A172 (cell line): ENCODE data around the gene MUC3A. TPM values are rescaled to one million over a fixed set of nuclear protein-coding genes. Genes with fewer than 3 reads are reported as not detected.
"Not testable (repeated sequence)": the region's sequence is repeated elsewhere in the genome, so short reads cannot be mapped to it uniquely, and the experiment has no call there.

Experiments used
- DNase-seq: peaks from one replicate; pipeline ENCODE4 v3.0.0-alpha.2; 2015; ENCODE audit warnings: low spot score
- total RNA-seq: library from RNA; depleted of rRNA; stranded (reverse); fragments of >200 nt; shearing (Covaris generic); gene quantifications from 2 replicates; pipeline ENCODE4 v1.2.3, GENCODE V29; 2014; rRNA removed

Gene MUC3A, protein sequence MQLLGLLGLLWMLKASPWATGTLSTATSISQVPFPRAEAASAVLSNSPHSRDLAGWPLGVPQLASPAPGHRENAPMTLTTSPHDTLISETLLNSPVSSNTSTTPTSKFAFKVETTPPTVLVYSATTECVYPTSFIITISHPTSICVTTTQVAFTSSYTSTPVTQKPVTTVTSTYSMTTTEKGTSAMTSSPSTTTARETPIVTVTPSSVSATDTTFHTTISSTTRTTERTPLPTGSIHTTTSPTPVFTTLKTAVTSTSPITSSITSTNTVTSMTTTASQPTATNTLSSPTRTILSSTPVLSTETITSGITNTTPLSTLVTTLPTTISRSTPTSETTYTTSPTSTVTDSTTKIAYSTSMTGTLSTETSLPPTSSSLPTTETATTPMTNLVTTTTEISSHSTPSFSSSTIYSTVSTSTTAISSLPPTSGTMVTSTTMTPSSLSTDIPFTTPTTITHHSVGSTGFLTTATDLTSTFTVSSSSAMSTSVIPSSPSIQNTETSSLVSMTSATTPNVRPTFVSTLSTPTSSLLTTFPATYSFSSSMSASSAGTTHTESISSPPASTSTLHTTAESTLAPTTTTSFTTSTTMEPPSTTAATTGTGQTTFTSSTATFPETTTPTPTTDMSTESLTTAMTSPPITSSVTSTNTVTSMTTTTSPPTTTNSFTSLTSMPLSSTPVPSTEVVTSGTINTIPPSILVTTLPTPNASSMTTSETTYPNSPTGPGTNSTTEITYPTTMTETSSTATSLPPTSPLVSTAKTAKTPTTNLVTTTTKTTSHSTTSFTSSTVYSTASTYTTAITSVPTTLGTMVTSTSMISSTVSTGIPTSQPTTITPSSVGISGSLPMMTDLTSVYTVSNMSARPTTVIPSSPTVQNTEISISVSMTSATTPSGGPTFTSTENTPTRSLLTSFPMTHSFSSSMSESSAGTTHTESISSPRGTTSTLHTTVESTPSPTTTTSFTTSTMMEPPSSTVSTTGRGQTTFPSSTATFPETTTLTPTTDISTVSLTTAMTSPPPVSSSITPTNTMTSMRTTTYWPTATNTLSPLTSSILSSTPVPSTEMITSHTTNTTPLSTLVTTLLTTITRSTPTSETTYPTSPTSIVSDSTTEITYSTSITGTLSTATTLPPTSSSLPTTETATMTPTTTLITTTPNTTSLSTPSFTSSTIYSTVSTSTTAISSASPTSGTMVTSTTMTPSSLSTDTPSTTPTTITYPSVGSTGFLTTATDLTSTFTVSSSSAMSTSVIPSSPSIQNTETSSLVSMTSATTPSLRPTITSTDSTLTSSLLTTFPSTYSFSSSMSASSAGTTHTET (N-terminal part only)
- not detected in 2 replicates for total RNA-seq

DNA sequence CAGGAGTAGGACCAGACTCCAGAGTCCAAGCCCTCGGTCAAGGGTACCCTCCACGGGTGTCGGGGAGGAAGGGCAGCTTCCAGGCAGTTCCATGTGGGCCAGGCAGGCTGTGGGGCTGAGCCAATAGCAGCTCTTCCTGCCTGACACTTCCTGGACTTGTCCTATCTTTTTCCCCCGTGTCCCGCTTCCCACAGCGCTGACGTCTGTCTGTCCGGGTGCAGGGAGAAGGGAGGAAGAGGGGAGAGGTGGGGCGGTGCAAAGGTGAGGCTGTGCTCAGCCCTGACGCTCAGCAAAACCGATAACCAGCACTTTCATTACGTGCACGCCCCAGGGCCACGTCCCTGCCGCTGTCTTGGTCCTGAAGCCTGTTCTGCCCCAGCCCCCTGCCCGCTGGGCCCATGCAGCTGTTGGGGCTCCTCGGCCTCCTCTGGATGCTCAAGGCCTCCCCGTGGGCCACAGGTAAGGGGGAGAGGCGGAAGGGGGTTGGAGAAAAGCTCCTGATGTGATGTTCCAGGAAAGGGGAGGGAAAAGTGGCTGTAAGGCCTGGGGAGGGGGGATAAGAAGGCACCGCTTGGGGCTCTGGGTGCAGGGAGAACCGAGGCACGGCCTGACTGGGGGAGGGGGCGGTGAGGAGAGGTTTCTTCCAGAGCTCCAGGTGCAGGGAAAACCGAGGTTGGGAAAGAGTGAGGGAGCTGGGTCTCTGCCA lies at the start of gene MUC3A:
Gene MUC3A (plus strand): TSS at position 308 of the 706 bp plus-strand sequence. CDS start 91 bp downstream, at position 399.
- DNase-seq = no peak

DNA sequence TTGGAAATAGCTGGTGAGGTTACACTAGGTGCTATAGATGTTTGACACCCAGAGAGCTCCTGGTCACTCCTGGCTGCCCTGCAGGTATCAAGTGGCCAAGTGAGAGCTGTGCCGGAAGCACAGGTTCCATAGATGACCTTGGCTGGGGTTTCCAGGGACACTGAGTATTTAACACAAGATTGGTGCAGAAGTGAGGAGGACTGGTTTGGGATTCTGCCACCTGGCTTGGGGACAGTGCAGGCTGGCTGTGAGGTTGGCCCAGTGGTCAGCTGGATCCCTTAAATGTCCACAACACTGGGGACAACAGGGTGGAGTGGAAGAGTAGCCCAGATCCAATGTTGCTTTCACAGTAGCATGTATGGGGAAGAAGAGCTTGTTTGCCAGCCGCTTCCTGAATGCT lies 48.4 kb upstream of the MUC3A start:
- no peak for DNase-seq

DNA sequence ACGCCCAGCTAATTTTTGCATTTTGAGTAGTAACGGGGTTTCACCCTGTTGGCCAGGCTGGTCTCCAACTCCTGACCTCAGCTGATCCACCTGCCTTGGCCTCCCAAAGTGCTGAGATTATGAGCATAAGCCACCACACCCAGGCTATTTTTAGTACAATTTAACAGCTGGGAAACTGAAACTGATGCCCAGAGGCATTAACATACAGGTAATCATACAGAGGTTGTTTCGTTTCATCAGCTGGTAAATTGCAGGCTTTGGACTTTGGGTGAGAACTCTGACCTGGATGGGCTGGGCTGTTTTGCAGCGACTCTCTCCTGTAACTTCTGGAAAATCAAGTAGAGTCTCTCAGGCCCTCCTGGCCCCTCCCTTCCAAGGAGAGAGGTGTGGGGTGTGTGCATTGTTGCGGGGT lies 47.4 kb upstream of the MUC3A start:
- DNase-seq = no peak

DNA sequence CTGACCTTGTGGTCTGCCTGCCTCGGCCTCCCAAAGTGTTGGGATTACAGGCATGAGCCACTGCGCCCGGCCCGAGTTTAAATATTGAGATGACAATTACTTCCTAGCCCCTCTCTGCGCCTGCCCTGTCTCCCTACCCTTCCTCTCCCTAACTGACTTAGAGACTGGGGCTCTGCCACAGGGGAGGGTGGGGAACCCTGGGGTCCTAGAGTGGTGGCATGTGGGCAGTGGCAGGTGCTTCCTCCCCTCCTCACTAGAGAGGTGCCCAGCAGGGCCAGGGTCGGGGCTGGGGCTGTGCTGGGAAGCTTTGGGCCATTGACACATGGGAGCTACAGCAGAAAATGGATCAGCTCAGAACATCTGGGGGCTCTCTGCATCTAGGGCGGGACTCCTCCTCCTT lies 46.7 kb upstream of the MUC3A start:
- no peak for DNase-seq

DNA sequence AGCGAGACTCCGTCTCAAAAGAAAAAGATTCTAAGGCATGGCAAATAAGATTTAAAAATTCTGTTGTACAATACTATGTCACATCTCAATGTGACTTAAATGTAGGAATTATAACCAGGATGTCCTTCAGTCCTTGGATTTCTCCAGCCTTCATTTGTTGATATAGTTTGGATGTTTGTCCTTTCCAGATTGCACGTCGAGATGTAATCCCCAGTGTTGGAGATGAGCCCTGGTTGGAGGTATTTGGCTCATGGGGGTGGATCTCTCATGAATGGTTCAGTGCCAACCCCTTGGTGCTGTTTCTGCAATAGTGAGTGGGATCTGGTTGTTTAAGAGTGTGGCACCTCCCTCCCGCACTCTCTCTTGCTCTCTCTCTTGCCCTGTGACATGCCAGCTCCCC lies 40.8 kb upstream of the MUC3A start:
- no peak for DNase-seq

DNA sequence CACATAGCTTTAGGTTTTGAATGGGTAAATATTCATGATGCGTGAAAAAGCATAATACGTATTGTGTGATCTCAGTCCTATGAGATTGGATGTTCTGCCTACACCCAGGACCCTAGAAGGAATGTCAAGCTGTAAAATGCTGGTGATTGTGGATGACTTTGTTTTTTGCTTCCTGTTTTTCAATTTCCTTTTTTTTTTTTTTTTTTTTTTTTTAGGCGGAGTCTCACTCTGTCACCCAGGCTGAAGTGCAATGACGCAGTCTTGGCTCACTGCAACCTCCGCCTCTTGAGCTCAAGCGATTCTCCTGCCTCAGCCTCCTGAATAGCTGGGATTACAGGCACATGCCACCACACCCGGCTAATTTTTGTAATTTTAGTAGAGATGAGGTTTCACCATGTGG lies 38.9 kb upstream of the MUC3A start:
- DNase-seq = not testable (repeated sequence)

DNA sequence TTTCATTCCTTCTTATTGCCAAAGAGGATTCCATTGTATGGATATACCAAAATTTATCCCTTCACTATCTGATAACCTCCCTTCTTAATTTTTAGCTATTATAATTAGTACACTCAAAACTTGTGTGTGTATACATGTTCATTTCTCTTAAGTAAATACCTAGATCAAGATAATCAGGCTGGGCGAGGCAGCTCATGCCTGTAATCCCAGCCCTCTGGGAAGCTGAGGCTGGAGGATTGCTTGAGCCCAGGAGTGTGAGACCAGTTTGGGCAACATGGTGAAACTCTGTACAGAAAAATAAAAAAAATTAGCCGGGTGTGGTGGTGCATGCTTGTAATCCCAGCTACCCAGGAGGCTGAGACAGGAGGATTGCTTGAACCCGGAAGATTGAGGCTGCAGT lies 37.9 kb upstream of the MUC3A start:
- DNase-seq = no peak

DNA sequence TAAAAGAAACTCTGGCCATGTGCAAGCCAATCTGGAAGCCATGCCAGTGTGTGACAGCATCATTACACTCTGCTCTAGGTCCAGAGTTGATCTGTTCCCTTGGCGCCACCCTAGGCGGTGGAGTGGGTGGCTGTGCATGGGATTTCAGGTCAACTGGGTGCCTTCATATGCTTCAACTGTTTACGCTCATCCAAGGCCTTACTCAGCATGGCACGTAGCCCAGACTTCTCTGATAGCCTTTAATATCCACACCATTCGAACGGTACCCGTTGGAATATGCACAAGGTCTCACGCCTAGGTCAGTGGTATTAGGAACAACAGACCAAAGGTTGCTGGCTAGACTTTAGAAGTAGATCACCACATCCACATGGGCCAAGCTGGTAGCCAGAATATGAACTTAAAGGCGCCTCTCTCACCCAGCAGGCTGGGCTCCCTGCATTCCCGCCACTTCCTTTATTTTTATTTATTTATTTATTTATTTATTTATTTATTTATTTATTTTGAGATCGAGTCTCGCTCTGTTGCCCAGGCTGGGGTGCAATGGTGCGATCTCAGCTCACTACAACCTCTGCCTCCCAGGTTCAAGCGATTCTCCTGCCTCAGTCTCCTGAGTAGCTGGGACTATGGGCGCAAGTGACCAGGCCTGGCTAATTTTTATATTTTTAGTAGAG lies 35.0 kb upstream of the MUC3A start:
- DNase-seq = no peak

DNA sequence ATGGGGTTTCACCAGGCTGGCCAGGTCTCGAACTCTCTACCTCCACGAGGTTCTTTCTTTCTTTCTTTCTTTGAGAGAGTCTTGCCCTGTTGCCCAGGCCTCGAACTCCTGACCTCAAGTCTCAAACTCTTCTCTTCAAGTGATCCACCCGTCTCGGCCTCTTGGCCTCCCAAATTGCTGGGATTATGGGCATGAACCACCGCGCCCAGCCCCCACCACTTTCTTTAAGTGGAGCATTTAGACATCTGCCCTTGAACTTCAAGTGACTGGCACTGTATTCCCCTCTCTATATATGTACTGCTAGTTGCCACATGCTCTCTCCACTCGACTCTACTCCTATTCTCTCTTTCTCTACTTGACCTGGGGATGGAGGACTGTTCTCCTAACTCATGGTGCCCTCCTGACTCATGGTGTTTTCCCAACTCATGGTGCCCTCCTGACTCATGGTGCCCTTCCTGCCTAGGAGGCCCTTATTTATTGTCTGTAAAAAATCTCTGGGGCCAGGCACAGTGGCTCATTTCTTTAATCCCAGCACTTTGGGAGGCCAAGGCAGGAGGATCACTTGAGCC lies 34.4 kb upstream of the MUC3A start:
- peak; percentile 81 for DNase-seq

DNA sequence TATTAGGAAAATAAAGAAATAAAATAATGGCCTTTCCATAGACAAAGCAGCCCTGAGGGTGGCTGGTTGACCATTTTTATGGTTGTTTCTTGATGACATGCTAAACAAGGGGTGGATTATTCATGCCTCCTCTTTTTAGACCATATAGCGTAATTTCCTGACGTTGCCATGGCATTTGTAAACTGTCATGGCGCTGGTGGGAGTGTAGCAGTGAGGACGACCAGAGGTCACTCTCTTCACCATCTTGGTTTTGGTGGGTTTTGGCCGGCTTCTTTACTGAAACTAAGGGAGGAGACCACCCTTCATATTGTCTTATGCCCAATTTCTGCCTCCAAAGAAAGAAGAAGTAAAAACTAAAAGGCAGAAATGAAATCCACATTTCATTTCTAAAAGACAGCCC lies 30.0 kb upstream of the MUC3A start:
- DNase-seq = not testable (repeated sequence)

DNA sequence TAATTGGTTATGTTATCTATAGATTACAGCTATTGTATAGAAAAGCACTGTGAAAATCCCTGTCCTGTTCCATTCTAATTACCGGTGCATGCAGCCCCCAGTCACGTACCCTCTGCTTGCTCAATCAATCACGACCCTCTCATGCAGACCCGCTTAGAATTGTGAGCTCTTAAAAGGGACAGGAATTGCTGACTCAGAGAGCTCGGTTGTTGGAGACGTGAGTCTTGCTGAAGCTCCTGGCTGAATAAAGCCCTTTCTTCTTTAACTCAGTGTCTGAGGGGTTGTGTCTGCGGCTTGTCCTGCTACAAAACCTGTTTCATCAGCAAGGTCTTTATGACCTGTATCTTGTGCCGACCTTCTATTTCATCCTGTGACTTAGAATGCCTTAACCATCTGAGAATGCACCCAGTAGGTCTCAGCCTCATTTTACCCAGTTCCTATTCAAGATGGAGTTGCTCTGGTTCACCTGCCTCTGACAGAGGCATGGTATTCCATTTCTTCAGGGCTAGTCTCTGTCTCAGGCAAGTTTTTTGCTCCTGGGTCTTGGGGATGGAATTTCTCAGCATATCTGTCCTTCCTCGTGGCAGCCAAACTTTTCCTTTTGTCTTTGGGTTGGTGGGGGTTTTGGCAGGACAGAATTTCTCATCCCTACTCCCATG lies 29.4 kb upstream of the MUC3A start:
- DNase-seq = not testable (repeated sequence)

DNA sequence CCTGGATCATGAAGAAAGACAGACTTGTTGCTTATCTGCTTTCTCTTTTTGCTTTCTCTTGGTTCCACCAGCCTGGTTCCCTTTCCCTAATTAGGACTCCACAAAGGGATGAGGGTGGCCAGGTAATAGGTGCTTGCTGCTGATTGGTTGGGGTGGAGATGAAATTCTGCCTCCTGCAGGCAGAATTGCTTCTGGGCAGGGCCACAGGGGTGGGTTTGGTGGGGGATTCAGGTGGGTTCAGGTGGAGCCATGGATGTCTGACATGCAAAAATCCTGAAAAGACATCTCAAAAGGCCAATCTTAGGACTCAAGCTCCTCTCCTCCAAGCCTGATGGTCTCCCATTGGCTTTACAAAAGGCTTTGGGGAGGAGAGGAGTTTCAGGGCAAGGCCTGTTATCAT lies 28.3 kb upstream of the MUC3A start:
- no peak for DNase-seq

DNA sequence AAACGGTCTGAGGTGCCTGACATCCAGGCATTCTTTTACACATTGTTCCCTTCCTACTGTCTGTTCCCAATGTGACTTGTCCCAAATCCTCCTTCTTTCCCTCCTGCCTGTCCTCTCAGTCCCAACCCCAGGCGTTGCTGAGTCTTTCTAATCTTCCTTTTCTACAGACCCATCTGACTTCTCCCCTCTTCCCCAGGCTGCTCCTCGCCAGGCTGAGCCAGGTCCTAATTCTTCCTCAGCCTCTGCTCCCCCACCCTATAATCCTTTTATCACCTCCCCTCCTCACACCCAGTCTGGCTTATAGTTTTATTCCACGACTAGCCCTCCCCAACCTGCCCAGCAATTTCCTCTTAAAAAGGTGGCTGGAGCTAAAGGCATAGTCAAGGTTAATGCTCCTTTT lies 25.7 kb upstream of the MUC3A start:
- DNase-seq = not testable (repeated sequence)

DNA sequence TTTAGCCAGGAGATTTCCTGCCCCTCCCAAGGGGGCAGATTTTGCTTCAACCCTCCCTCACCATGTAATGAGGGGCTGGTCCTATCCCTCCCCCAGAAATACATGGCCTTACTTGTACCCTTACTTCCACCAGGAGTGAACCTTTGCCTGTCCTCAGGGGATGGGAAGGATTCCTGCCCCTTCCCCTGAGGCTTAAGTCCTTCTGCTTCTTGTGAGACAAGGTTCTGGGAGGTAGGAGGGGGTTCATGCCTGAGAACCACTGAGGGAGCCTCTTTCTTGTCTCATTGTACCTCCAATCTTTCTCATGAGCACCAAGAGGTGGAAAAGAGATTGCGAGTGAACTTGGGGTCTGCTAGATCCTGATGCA lies 19.5 kb upstream of the MUC3A start:
- no peak for DNase-seq

DNA sequence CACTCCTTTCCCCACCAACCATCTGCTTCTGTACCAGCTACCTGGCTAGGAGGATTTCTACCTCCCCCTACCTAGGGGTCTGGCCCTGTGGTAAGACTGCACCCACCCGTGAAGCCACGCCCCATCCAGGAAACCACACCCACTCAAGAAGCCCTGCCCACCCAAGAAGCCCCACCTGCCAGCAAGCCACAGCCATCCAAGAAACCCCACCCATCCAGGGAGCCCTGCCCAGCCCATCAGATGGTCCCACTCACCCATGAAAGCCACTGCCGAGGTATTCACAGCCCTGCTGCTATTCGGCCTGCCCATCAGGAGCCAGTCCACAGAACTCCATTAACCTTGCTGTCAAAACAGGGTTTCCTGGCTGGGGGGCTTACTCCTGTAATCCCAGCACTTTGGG lies 15.6 kb upstream of the MUC3A start:
- no peak for DNase-seq

DNA sequence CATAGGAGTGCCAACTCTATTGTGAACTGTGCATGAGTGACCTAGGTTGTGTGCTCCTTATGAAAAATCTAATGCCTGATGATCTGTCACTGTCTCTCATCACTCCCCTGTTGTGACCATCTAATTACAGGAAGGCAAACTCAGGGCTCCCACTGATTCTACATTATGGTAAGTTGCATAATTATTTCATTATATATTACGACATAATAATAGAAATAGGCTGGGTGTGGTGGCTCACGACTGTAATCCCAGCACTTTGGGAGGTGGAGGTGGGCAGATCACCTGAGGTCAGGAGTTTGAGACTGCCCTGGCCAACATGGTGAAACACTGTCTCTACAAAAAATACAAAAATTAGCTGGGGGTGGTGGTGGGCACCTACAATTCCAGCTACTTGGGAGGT lies 14.0 kb upstream of the MUC3A start:
- DNase-seq = not testable (repeated sequence)

DNA sequence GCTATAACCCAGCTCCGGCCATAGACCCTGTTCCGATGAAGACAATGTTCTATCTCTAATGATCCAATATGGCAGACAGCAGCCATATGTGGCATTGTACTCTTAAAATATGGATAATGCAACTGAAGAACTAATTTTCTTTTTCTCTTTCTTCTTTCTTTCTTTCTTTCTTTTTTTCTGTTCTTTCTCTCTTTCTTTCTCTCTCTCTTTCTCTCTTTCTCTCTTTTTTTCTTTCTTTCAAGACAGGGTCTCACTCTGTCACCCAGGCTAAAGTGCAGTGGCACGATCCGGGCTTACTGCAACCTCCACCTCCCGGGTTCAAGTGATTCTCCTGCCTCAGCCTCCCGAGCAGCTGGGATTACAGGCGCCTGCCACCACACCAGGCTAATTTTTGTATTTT lies 13.2 kb upstream of the MUC3A start:
- not testable (repeated sequence) for DNase-seq

DNA sequence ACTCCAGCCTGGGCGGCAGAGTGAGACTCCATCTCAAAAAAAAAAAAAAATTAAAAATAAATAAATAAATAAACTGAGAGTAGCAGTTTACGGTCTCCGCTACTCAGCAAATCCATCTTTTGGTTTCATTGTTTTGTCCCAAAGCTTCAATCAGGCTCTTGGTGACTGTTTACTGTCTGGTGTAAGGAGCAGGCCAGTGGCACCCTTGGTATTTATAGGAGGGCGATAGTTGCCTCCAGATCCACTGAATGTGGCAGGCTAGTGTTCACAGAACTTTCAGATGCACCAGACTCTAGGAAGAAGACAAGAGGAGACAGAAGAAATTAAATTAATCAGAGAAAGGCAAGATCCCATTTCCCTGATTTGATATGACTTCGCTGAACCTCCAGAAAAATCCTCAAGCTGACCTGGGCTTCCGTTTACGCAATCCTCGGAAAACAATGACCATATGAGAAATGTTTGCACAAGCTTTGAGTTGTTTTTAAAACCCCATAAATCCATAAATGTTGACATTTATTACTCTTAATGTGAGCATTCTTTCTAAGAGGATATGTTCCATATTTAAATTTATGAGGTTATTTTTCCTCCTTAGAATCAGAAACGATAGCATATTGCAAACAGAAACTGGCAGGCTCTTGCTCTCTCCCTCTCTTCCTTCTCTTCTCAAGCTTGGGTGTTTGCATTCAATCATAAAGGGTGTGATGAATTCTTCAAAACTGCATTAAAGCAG lies 7.1 kb upstream of the MUC3A start:
- DNase-seq = peak; percentile 37

DNA sequence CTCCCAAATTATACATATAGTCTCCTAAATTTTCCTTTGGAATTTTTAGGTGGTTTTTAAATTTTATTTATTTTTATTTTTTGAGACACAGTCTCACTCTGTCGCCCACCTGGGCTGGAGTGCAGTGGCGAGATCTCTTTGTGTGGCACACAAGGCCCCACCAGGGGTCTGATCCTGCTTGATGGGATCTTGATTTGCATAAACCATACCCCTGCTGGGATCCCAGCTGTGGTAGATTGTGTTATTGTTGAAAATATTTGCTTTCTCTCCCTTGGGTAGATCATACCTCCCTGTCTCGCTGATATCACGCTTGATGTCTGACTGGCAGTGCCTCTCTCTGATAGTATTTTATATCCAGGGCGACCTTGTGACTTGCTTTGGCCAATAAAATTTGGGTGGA lies 5.6 kb upstream of the MUC3A start:
- no peak for DNase-seq
